Muscle layer of duodenum (tissue), 2 donors: ENCODE measurements around the gene APOL1.
"Not testable (repeated sequence)": the region's sequence is repeated elsewhere in the genome, so short reads cannot be mapped to it uniquely, and the experiment has no call there.

ENCODE experiments used
- H3K27ac ChIP-seq: one replicate; pipeline ENCODE4 v1.7.0; 2013; ENCODE audit warnings: mild to moderate bottlenecking, low read length
- H3K27me3 ChIP-seq: one replicate; pipeline ENCODE4 v1.7.0; 2013; ENCODE audit warnings: low read depth, mild to moderate bottlenecking, control low read depth, low read length
- H3K36me3 ChIP-seq, 2 donors: one replicate each; pipeline ENCODE4 v1.7.0; 2013; ENCODE audit warnings: low read length in 2 of 2, control low read depth in 1 of 2, mild to moderate bottlenecking in 1 of 2; ENCODE audit not compliant: insufficient read depth in 2 of 2, control insufficient read depth in 1 of 2
- H3K4me1 ChIP-seq, 2 donors: one replicate each; pipeline ENCODE4 v1.7.0; 2013; ENCODE audit warnings: low read length in 2 of 2, mild to moderate bottlenecking in 2 of 2, control low read depth in 1 of 2, moderate library complexity in 1 of 2; ENCODE audit not compliant: insufficient read depth in 2 of 2, control insufficient read depth in 1 of 2
- H3K4me3 ChIP-seq, 2 donors: one replicate each; pipeline ENCODE4 v1.7.0; 2013; ENCODE audit warnings: low read length in 2 of 2, low read depth in 1 of 2, mild to moderate bottlenecking in 1 of 2
- H3K9me3 ChIP-seq, 2 donors: one replicate each; pipeline ENCODE4 v1.7.0; 2013; ENCODE audit warnings: low read length in 2 of 2, control low read depth in 1 of 2, mild to moderate bottlenecking in 1 of 2; ENCODE audit not compliant: control insufficient read depth in 1 of 2
- donor health status: healthy.

Gene APOL1

DNA sequence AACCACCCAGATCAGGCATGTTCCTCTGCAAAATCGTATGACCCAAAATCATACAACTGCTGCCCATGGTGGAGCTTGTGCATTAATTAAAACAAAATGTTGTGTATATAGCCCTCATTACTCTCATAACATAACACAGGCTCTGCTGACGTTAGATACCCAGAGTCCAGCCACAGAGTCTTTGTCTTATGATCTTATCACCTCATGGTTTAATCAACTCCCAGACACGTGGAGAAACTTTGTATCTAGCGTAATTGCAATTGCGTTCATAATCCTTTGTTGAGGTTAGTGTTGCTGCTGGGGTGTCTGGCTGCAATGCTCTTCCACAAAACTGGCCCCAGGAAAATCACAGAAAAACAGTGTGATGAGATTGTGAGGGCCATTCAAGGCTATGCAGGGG, 5.0 kb upstream of the APOL1 start:
- Histone ChIP-seq H3K4me1 (no peaks in the 10 kb centered on the region), H3K9me3 (no peaks in the 10 kb centered on the region), H3K4me3 (no peak overlapping the region), H3K27ac (no peak overlapping the region), H3K36me3 (no peaks in the 10 kb centered on the region), H3K27me3 (no peaks in the 10 kb centered on the region)

DNA sequence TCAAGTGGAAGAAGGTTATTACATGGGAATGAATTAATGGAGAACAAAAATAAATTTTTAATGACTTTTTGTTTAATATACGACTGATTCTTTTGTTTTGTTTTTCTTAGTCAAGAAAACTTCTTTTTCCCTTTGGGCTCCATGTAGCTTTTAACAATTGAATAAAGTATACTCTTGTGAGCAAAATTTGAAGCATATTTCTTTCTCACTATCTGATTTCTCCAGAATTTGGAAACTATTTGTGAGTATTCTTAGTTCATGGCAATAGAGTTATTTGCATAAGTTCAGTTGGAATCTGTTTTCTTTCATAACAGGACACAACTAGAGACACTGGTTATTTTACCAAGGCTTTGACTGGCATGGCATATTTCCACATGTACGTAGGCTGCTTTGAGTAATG, 3.8 kb upstream of the APOL1 start:
- Histone ChIP-seq H3K36me3 (no peaks in the 10 kb centered on the region), H3K4me3 (no peak overlapping the region), H3K27ac (no peak overlapping the region), H3K9me3 (no peaks in the 10 kb centered on the region), H3K4me1 (peaks cover 0 to 9% of the 10 kb centered on the region in 2 donors), H3K27me3 (no peaks in the 10 kb centered on the region)

DNA sequence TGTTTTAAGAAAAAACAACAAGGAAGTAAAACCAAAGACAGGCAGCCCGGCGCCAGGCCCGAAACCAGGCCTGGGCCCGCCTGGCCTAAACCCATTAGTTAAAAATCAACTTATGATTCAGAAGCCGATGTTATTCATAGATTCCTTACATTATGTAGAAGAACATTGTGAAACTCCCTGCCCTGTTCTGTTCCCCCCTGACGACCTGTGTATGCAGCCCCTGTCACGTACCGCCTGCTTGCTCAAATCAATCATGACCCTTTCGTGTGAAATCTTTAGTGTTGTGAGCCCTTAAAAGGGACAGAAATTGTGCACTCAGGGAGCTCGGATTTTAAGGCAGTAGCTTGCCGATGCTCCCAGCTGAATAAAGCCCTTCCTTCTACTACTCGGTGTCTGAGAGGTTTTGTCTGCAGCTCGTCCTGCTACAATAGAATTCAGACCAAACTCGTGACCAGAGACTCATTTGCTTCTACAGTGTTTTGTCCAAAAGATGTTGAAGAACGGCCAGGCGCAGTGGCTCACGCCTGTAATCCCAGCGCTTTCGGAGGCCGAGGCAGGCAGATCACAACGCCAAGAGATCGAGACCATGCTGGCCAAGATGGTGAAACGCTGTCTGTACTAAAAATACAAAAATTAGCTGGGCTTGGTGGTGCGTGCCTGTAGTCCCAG, 2.5 kb upstream of the APOL1 start:
- not testable (repeated sequence) for H3K36me3 ChIP-seq, H3K9me3 ChIP-seq, H3K27ac ChIP-seq, H3K4me3 ChIP-seq, H3K27me3 ChIP-seq
- peaks cover 3 to 14% of the 10 kb centered on the region in 2 donors for H3K4me1 ChIP-seq

GRCh38 chr22:36251979-36252608, 839 bp upstream of the APOL1 start:
- H3K36me3 ChIP-seq, H3K27me3 ChIP-seq, H3K4me3 ChIP-seq, H3K9me3 ChIP-seq: not testable (repeated sequence)
- H3K27ac ChIP-seq, result peak overlapping the region; percentile 87
- peaks cover 3 to 22% of the 10 kb centered on the region in 2 donors for H3K4me1 ChIP-seq

DNA sequence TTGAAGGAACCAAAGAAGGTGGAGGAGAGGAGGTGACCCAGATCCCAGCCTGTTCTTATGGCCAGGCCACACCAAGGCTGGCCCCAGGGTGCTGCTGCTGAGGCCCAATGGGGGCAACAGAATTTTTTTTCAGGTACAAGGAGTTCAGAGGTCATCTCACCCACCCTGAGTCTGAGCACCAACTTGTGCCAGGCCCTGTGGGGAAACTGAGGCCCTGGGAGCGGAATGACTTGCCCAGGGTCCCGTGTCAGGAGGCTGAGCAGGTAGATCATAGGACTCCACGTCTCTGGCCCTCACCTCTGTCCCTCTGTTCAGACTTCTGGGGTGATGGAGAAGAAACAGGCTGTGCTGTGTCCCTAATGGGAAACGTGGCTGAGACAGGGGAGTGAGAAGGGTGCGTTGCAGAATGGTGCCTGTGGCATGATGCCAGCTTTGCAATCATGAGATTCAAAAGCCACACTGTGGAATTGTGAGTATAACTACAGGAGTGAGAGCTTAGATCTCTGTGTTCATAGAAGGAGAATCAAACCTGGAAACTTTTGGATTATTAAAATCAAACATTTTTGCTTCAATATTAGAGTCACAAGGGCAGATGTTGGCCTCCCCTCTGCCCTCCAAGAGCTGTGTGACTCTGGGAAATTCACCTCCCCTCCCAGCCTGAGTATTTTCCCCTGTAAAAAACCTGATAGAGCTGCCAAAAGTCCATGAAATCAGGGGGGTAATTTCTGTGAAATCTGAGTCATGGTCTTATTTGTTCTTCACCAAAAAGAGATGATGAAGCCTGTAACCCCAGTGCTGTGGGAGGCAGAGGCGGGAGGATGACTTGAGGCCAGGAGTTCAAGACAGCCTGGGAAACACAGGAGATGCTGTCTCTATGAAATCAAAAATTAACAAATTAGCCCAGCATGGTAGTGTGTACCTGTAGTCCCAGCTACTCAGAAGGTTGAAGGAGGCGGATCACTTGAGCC, 874 bp downstream of the APOL1 start:
- Histone ChIP-seq H3K4me1 (peaks cover 6 to 37% of the 10 kb centered on the region in 2 donors), H3K4me3 (peak overlapping the region; percentile 73 to 79), H3K9me3 (no peaks in the 10 kb centered on the region), H3K27me3 (no peaks in the 10 kb centered on the region), H3K27ac (peak overlapping the region; percentile 87), H3K36me3 (peaks cover 0 to 9% of the 10 kb centered on the region in 2 donors)

GRCh38 chr22:36255572-36255971, 2.6 kb downstream of the APOL1 start:
- Histone ChIP-seq H3K4me1 (peaks cover 8 to 45% of the 10 kb centered on the region in 2 donors), H3K4me3 (peak overlapping the region in 1 of 2 donors; percentile 73)
- not testable (repeated sequence) for H3K9me3 ChIP-seq, H3K27me3 ChIP-seq, H3K36me3 ChIP-seq, H3K27ac ChIP-seq

DNA sequence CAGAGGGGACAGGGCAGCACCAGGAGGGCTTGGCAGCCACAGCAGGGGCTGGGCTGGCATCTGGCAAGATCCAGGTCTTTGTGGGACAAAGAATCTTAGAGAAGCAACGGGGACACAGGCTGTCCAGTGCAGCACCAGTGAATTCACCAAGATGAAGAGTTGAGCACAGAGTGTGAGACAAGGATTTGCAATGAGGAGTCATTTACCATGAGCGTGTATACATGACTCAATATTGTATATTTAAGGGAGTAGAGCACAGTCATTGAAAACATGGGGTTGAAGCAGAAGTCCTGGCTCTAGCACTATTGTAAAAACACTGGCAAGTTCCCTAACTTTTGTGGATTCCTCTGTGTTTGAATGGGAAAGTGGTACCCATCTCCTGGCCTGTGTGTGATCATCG, 3.5 kb downstream of the APOL1 start:
- H3K36me3 ChIP-seq, result peaks cover 12 to 16% of the 10 kb centered on the region in 2 donors
- no peak overlapping the region for H3K27ac ChIP-seq
- no peaks in the 10 kb centered on the region for H3K9me3 ChIP-seq
- H3K27me3 ChIP-seq, result no peaks in the 10 kb centered on the region
- H3K4me3 ChIP-seq, result no peak overlapping the region
- peaks cover 8 to 45% of the 10 kb centered on the region in 2 donors for H3K4me1 ChIP-seq

DNA sequence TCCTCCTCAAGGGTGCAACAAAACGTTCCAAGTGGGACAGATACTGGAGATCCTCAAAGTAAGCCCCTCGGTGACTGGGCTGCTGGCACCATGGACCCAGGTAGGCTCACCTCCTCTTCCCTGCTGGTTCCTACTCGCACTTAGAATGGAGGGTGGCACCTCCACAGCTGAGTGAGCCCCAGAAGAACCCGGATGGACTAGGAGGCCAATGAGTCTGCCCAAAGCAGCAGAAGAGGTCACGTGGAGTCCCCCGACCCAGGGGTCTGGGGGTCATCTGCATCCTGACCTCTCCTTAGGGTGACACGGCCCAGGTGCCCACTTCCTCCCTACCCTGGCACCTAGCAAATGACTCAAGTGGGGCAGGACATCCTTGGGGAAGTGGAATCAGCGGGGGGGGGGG, 4.4 kb downstream of the APOL1 start:
- H3K27ac ChIP-seq, result no peak overlapping the region
- H3K36me3 ChIP-seq, result peaks cover 19 to 23% of the 10 kb centered on the region in 2 donors
- H3K27me3 ChIP-seq, result no peaks in the 10 kb centered on the region
- no peaks in the 10 kb centered on the region for H3K9me3 ChIP-seq
- peaks cover 8 to 45% of the 10 kb centered on the region in 2 donors for H3K4me1 ChIP-seq
- H3K4me3 ChIP-seq, result no peak overlapping the region

DNA sequence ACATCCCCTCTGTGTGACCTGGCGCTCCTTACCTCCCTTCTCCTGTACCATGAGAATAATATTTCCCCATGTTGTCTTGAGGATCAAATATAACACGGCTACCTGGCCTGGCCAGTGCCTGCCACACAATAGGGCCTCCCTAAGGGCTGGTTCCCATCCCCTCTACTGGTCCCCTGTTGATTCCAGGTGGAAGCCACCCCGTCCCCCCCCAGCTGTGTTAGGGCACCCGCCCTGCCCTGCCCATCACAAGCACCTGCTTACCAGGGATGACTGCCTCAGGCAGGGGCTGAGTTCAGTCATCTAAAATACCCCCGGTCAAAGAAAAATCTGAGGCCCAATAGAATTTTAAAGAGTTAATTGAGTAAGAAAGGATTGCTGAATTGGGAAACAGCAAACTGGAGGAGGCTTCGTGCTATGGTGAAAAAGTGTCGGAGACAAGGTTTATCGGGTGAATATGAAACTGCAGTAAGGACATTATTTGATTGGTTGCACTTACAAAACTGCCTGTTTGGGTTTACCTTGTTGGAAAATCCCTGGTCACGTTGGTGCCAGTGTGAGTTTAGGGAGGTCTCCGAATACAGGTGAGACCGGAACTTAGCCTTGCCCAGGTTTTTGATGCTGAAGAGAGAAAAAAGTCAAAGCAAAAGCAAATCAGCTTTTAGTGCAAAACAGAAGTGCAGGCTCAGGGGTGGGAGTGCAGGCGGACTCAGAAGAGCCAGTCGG, 5.2 kb downstream of the APOL1 start:
- H3K36me3 ChIP-seq, result peaks cover 20 to 30% of the 10 kb centered on the region in 2 donors
- H3K27me3 ChIP-seq, result no peaks in the 10 kb centered on the region
- no peaks in the 10 kb centered on the region for H3K9me3 ChIP-seq
- no peak overlapping the region for H3K4me3 ChIP-seq
- peak overlapping the region; percentile 49 for H3K27ac ChIP-seq
- peaks cover 8 to 45% of the 10 kb centered on the region in 2 donors for H3K4me1 ChIP-seq

GRCh38 chr22:36258701-36259614, 6.0 kb downstream of the APOL1 start:
- H3K27me3 ChIP-seq, result no peaks in the 10 kb centered on the region
- H3K4me3 ChIP-seq, result no peak overlapping the region
- peaks cover 24 to 30% of the 10 kb centered on the region in 2 donors for H3K36me3 ChIP-seq
- H3K4me1 ChIP-seq, result peaks cover 8 to 37% of the 10 kb centered on the region in 2 donors
- H3K27ac ChIP-seq, result peak overlapping the region; percentile 49
- H3K9me3 ChIP-seq, result no peaks in the 10 kb centered on the region
